Glutamatergic neuron (in vitro differentiated cells): Measurements from ENCODE around the gene EIF5. TPM values are rescaled to one million over a fixed set of nuclear protein-coding genes. Genes with fewer than 3 reads are reported as not detected.

Experiments used
- DNase-seq: peaks from one replicate; pipeline ENCODE4 v3.0.0; 2022
- H3K27ac Mint-ChIP-seq: one replicate; pipeline ENCODE4 v1.8.0; 2020; ENCODE audit warnings: mild to moderate bottlenecking, mixed read lengths, inconsistent platforms; ENCODE audit not compliant: unreplicated experiment
- H3K27me3 Mint-ChIP-seq: one replicate; pipeline ENCODE4 v1.8.0; 2020; ENCODE audit warnings: mild to moderate bottlenecking, moderate library complexity, mixed read lengths, inconsistent platforms; ENCODE audit not compliant: unreplicated experiment
- H3K36me3 Mint-ChIP-seq: one replicate; pipeline ENCODE4 v1.8.0; 2020; ENCODE audit warnings: mild to moderate bottlenecking, mixed read lengths, inconsistent platforms; ENCODE audit not compliant: unreplicated experiment
- H3K4me1 Mint-ChIP-seq: one replicate; pipeline ENCODE4 v1.8.0; 2020; ENCODE audit warnings: mild to moderate bottlenecking, low read depth, mixed read lengths, inconsistent platforms; ENCODE audit not compliant: unreplicated experiment
- H3K4me3 Mint-ChIP-seq: one replicate; pipeline ENCODE4 v1.8.0; 2020; ENCODE audit warnings: mild to moderate bottlenecking, mixed read lengths, inconsistent platforms; ENCODE audit not compliant: unreplicated experiment
- H3K9me3 Mint-ChIP-seq: one replicate; pipeline ENCODE4 v1.8.0; 2020; ENCODE audit warnings: mild to moderate bottlenecking, moderate library complexity, mixed read lengths, inconsistent platforms; ENCODE audit not compliant: unreplicated experiment
- total RNA-seq: library from RNA; stranded (reverse); fragmentation: NEBNext Ultra II Directional; extraction: Animal tissue kit (Norgen Biotek cat#: 25700); gene quantifications from one replicate; pipeline ENCODE4 v1.2.1, GENCODE V29; 2021; ENCODE audit not compliant: unreplicated experiment
- TF ChIP-seq, protein P1 (sequence below): fragments of 200-600 bp; sonication (generic); IDR thresholded peaks from one replicate; pipeline ENCODE4 v1.5.0; 2021; ENCODE audit not compliant: partially characterized antibody, unreplicated experiment

EIF5 gene
- total RNA-seq, 1 donor from 2014 or later, result 232 TPM

DNA sequence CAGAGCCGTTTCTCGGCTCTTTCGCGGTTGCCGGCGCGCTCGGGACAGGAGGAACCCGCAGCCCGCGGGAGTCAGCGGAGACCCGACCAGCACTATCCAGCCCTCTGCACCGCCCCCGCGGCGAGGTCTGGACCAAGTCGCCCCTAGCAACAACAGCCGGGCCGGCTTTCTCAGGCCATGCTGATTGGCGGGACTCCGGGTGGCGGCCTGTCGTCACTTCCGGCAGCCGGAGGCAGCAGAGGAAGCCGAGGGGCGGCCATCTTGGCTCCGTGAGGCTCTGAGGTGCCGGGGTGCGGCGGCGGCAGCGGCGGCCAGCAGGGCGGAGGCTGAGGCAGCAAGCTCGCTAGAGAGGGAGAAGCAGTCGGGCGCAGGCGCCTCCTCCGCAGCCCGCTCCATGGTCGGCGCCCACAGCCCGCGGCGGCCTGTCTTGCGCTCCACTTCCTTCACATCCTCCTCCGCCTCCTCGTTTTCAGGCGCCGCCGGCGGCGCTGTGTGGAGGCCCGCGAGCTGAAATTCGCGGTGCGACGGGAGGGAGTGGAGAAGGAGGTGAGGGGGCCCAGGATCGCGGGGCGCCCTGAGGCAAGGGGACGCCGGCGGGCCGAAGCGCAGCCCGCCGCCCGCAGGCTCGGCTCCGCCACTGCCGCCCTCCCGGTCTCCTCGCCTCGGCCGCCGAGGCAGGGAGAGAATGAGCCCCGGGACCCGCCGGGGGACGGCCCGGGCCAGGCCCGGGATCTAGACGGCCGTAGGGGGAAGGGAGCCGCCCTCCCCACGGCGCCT, 51.3 kb downstream of the EIF5 start, which contains the start of gene MARK3:
TSS of gene MARK3 (plus strand) at position 264 of the 777 bp plus-strand sequence. CDS start 615 bp downstream, outside the sequence.
- Mint-ChIP-seq H3K27ac (peak within 1 kb of the TSS; percentile 99), H3K4me1 (peaks cover 3% of the 10 kb centered on the region), H3K9me3 (peaks cover 11% of the 10 kb centered on the region), H3K36me3 (no peaks in the 10 kb centered on the region), H3K4me3 (peak within 1 kb of the TSS; percentile 98), H3K27me3 (peaks cover 8% of the 10 kb centered on the region)
- TF ChIP-seq, protein P1, sequence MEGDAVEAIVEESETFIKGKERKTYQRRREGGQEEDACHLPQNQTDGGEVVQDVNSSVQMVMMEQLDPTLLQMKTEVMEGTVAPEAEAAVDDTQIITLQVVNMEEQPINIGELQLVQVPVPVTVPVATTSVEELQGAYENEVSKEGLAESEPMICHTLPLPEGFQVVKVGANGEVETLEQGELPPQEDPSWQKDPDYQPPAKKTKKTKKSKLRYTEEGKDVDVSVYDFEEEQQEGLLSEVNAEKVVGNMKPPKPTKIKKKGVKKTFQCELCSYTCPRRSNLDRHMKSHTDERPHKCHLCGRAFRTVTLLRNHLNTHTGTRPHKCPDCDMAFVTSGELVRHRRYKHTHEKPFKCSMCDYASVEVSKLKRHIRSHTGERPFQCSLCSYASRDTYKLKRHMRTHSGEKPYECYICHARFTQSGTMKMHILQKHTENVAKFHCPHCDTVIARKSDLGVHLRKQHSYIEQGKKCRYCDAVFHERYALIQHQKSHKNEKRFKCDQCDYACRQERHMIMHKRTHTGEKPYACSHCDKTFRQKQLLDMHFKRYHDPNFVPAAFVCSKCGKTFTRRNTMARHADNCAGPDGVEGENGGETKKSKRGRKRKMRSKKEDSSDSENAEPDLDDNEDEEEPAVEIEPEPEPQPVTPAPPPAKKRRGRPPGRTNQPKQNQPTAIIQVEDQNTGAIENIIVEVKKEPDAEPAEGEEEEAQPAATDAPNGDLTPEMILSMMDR, result no peak
- peak; percentile 98 for DNase-seq

DNA sequence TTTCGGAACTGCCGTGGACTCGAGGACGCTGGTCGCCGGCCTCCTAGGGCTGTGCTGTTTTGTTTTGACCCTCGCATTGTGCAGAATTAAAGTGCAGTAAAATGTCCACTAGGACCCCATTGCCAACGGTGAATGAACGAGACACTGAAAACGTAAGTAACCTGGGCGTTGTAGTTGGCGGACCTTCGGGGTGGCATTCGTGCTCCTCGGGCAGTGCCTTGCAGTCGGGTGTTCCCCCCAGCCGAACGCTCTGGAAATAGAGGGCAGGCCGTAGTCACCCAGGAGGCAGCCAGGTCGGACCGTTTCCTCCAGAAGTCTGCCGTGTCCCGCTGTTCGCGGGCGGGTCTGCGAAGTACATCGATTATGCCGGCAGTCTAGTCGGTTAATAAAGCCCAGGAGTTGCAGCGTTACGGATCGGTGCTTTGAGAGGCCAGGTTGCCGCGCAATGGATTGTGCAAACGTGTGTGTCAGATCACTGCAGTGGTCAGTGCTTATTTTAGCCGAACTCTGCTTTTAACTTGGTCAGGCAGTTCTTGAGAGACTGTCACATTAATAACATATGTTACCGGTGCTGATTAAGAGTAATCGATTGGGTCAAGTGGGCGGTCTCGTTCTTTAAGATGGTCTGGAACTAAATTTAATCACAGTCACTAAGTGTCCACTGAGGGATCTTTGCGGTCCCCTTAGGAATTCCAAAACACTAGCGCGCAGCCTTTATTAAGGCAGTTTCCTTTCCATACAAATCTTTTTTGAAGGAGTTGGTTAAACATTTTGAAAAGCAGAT, 52.1 kb downstream of the EIF5 start:
- H3K27me3 Mint-ChIP-seq, result peaks cover 7% of the 10 kb centered on the region
- peak overlapping the region; percentile 99 for H3K27ac Mint-ChIP-seq
- H3K4me1 Mint-ChIP-seq, result peaks cover 3% of the 10 kb centered on the region
- H3K9me3 Mint-ChIP-seq, result peaks cover 8% of the 10 kb centered on the region
- peak; percentile 58 for DNase-seq
- TF ChIP-seq, protein P1, result no peak
- H3K4me3 Mint-ChIP-seq, result peak overlapping the region; percentile 98
- no peaks in the 10 kb centered on the region for H3K36me3 Mint-ChIP-seq

DNA sequence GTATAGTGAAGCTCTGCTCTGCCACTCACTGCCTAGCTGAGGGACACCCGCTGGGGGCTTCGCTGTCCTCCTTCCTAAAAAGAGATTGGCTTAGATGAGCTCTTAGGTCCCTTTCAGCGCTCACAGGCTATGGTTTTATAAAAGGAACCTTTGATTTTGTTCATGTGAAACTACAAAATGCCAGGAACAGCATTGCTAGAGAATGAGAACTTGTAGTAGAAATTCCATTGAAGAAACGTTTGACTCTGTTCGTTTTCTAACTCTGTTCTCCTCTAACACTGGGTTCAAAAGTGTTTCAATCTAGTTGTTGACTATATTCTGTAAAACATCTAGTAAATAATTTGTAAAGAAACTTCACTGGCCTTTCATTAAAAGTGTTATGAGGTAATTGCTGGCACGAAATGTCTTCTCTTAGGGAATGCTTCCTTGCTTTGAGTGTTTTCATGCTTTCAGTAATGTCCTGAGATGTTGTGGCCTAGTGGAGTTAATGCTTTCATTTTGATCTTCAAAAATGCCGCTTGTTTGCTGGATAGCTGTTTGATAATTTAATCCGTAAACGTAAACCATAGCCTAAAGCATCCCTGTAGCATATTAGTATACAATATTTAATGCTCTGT, 52.8 kb downstream of the EIF5 start:
- H3K27ac Mint-ChIP-seq, result no peak overlapping the region
- H3K27me3 Mint-ChIP-seq, result peaks cover 7% of the 10 kb centered on the region
- H3K4me3 Mint-ChIP-seq, result peak overlapping the region; percentile 98
- no peak for DNase-seq
- no peaks in the 10 kb centered on the region for H3K36me3 Mint-ChIP-seq
- TF ChIP-seq, protein P1, result no peak
- peaks cover 3% of the 10 kb centered on the region for H3K4me1 Mint-ChIP-seq
- H3K9me3 Mint-ChIP-seq, result peaks cover 8% of the 10 kb centered on the region

DNA sequence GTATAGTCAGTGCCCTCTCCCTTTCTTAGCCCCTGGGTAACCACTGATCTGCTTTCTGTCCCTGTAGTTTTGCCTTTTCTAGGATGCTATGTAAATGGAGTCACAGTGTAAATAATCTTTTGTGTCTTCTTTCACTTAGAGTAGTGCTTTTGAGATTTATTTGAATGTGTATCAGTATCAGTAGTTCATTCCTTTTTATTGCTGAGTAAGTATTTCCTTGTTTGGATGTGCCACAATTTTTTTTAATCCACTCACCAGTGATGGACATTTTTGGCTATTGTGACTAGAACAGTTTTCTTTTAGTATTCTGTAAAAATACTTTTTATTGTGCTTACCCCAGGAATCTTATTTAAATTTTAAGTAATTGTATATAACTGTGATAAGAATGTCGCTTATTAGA, 54.6 kb downstream of the EIF5 start:
- DNase-seq, result no peak
- Mint-ChIP-seq H3K4me3 (no peak overlapping the region), H3K27ac (no peak overlapping the region), H3K9me3 (peaks cover 8% of the 10 kb centered on the region), H3K27me3 (peaks cover 7% of the 10 kb centered on the region), H3K36me3 (no peaks in the 10 kb centered on the region), H3K4me1 (peaks cover 3% of the 10 kb centered on the region)
- TF ChIP-seq, protein P1, result no peak
